HG03565 (cell line): ENCODE results near the gene FAIM.
"Not testable (repeated sequence)": the region's sequence is repeated elsewhere in the genome, so short reads cannot be mapped to it uniquely, and the experiment has no call there.

Source experiments
- ATAC-seq: cut with Tn5 transposase; IDR thresholded peaks from one replicate; pipeline ENCODE4 v1.9.1; 2021; ENCODE audit warnings: mild to moderate bottlenecking, moderate library complexity; ENCODE audit not compliant: unreplicated experiment

Gene FAIM

GRCh38 chr3:138600100-138600745, 8.3 kb upstream of the FAIM start:
- ATAC-seq = no peak

GRCh38 chr3:138601661-138602060, 6.9 kb upstream of the FAIM start:
- ATAC-seq = not testable (repeated sequence)

GRCh38 chr3:138604106-138604595, 4.4 kb upstream of the FAIM start:
- not testable (repeated sequence) for ATAC-seq

GRCh38 chr3:138609898-138610266, 1.3 kb downstream of the FAIM start:
- ATAC-seq = no peak

GRCh38 chr3:138615462-138615861, 6.9 kb downstream of the FAIM start:
- ATAC-seq = no peak

GRCh38 chr3:138620431-138620830, 11.9 kb downstream of the FAIM start:
- ATAC-seq = no peak

- no peak for ATAC-seq
Observed at GRCh38 chr3:138624518-138624917, 15.9 kb downstream of the FAIM start.

GRCh38 chr3:138625707-138626365, 17.3 kb downstream of the FAIM start:
- no peak for ATAC-seq

GRCh38 chr3:138629526-138629925, 21.0 kb downstream of the FAIM start:
- ATAC-seq = no peak

- ATAC-seq = no peak
Observed at GRCh38 chr3:138638641-138639040, 30.1 kb downstream of the FAIM start.

GRCh38 chr3:138640537-138640936, 32.0 kb downstream of the FAIM start:
- ATAC-seq = no peak

- no peak for ATAC-seq
Observed at GRCh38 chr3:138642226-138642926, 33.8 kb downstream of the FAIM start.

GRCh38 chr3:138642927-138643253, 34.3 kb downstream of the FAIM start:
- ATAC-seq = no peak

- ATAC-seq = no peak
Observed at GRCh38 chr3:138646008-138646407, 37.4 kb downstream of the FAIM start.

- ATAC-seq = no peak
Observed at GRCh38 chr3:138646513-138646912, 37.9 kb downstream of the FAIM start.

GRCh38 chr3:138649134-138649533, 40.6 kb downstream of the FAIM start:
- no peak for ATAC-seq

GRCh38 chr3:138653567-138653966, 45.0 kb downstream of the FAIM start:
- ATAC-seq = no peak

GRCh38 chr3:138657508-138657907, 48.9 kb downstream of the FAIM start:
- no peak for ATAC-seq

- ATAC-seq = no peak
Observed at GRCh38 chr3:138668107-138668506, 59.5 kb downstream of the FAIM start.

- ATAC-seq = no peak
Observed at GRCh38 chr3:138670407-138670806, 61.8 kb downstream of the FAIM start.

- no peak for ATAC-seq
Observed at GRCh38 chr3:138673641-138674530, 65.3 kb downstream of the FAIM start.
